ENCODE data around the gene MMP25. TPM values are rescaled to one million over a fixed set of nuclear protein-coding genes. Genes with fewer than 3 reads are reported as not detected.
"Not testable (repeated sequence)": the region's sequence is repeated elsewhere in the genome, so short reads cannot be mapped to it uniquely, and the experiment has no call there.

MMP25 gene
- polyA plus RNA-seq, 1 donor (not counting 4 experiments of a cell fraction or from before 2014, with no cell fraction given): 0.09 TPM

DNA sequence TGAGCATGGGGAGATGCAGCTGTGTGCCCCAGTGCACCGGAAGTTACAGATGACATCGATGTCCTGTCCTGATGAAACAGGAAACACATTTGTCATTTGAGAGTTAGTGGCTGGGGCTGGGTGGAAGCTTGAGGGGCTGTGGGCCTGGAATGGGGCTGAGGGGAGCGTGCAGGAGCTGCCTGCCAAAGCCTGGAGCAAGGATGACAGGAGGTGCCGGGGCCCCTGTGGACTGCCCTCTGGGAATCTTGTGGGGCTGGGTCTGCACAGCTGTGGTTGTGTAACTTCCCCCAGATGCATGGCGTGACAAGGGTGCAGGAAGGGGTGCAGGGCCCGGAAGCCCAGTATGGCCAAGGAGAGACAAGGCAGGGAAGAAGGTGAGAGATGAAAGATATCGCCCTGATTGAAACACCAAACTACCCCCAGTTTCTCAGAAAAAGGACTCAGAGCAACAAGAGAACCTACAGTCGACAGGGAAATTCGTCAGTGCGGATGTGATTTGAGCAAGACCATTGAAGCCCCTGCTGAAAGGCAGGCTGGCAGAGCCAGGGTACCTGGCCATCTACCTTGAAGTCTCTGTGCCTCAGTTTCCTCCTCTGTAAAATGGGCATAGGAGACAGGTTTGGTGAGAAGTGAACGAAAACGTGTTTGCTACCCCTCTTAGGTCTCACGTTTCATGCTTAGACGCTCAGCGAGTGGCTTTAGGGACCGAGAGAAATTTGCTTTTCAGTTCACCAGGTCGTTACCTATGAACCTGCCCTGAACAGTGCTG lies 8.8 kb downstream of the MMP25 start:
- Histone ChIP-seq H3K27me3 (ENCODE audit: control insufficient read depth, extremely low read depth, insufficient read depth, low read length) (peaks cover 2% of the 10 kb centered on the region), H3K27ac (ENCODE audit: control insufficient read depth, insufficient read depth, low read length) (no peak overlapping the region), H3K9me3 (ENCODE audit: control insufficient read depth, low read depth, low read length) (no peaks in the 10 kb centered on the region), H3K9me1 (ENCODE audit: control insufficient read depth, extremely low read depth, insufficient read depth, low read length) (no peaks in the 10 kb centered on the region), H2AFZ (ENCODE audit: control insufficient read depth, low read length) (no peak overlapping the region), H3K79me2 (ENCODE audit: control insufficient read depth, insufficient read depth, low read length) (no peaks in the 10 kb centered on the region), H3K4me2 (ENCODE audit: control insufficient read depth, extremely low read depth, insufficient read depth, low read depth, low read length) (no peak overlapping the region), H3K4me1 (ENCODE audit: control insufficient read depth, extremely low read depth, insufficient read depth, low read length) (peaks cover 8% of the 10 kb centered on the region), H3K36me3 (ENCODE audit: control insufficient read depth in 2 of 2, extremely low read depth in 1 of 2, insufficient read depth in 2 of 2, low read length in 2 of 2) (peaks cover 0 to 6% of the 10 kb centered on the region in 2 experiments), H4K20me1 (ENCODE audit: control insufficient read depth, extremely low read depth, insufficient read depth, low read length) (no peaks in the 10 kb centered on the region), H3K4me3 (ENCODE audit: control insufficient read depth in 2 of 3, extremely low read depth in 1 of 3, insufficient read depth in 2 of 3, low read depth in 1 of 3, low read length in 3 of 3) (no peak overlapping the region), H3K9ac (ENCODE audit: control insufficient read depth, extremely low read depth, insufficient read depth, low read length) (no peak overlapping the region)
- dilution Hi-C loops (cut with MboI; ENCODE audit: extremely low pct_ligation_motif_present, low sequenced_read_pairs): no loop called here
- DNase-seq (ENCODE audit: low read depth, low spot score): no peak
- FAIRE-seq: no peak
- TF ChIP-seq EZH2 (IDR thresholded peaks at IDR 0.05; ENCODE audit: low read length): no peak
- TF ChIP-seq, protein P1, sequence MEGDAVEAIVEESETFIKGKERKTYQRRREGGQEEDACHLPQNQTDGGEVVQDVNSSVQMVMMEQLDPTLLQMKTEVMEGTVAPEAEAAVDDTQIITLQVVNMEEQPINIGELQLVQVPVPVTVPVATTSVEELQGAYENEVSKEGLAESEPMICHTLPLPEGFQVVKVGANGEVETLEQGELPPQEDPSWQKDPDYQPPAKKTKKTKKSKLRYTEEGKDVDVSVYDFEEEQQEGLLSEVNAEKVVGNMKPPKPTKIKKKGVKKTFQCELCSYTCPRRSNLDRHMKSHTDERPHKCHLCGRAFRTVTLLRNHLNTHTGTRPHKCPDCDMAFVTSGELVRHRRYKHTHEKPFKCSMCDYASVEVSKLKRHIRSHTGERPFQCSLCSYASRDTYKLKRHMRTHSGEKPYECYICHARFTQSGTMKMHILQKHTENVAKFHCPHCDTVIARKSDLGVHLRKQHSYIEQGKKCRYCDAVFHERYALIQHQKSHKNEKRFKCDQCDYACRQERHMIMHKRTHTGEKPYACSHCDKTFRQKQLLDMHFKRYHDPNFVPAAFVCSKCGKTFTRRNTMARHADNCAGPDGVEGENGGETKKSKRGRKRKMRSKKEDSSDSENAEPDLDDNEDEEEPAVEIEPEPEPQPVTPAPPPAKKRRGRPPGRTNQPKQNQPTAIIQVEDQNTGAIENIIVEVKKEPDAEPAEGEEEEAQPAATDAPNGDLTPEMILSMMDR (optimal IDR thresholded peaks at IDR 0.05 in 1 of 3, IDR thresholded peaks at IDR 0.05 in 1 of 3, conservative IDR thresholded peaks at IDR 0.05 in 1 of 3; ENCODE audit: extremely low read depth in 1 of 3, insufficient read depth in 2 of 3, low read length in 3 of 3): no peak

DNA sequence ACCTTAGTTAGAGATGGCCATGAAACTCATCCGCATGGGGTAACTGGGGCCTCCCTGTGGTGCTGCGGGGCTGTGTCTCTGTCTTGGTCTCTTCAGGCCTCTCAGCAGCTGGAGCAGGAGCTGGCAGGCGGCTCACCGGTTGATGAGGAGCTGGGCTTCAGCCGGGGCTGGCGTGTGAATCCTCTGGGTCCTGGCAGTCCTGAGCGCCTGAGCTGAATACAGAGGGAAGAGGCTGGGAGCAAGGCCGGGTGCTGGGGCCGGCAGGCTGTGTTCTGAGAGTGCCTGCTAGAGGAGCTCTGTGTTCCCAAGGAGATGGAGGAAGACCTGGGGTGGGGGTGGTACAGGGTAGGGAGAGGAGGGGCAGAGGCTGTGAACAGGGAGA lies 9.4 kb downstream of the MMP25 start:
- dilution Hi-C loops (cut with MboI; ENCODE audit: extremely low pct_ligation_motif_present, low sequenced_read_pairs); H3K9me1 ChIP-seq (ENCODE audit: control insufficient read depth, extremely low read depth, insufficient read depth, low read length); H3K27me3 ChIP-seq (ENCODE audit: control insufficient read depth, extremely low read depth, insufficient read depth, low read length); H3K4me3 ChIP-seq (ENCODE audit: control insufficient read depth in 2 of 3, extremely low read depth in 1 of 3, insufficient read depth in 2 of 3, low read depth in 1 of 3, low read length in 3 of 3); H3K9me3 ChIP-seq (ENCODE audit: control insufficient read depth, low read depth, low read length); H4K20me1 ChIP-seq (ENCODE audit: control insufficient read depth, extremely low read depth, insufficient read depth, low read length); H3K9ac ChIP-seq (ENCODE audit: control insufficient read depth, extremely low read depth, insufficient read depth, low read length); H3K4me2 ChIP-seq (ENCODE audit: control insufficient read depth, extremely low read depth, insufficient read depth, low read depth, low read length); DNase-seq (ENCODE audit: low read depth, low spot score); H2AFZ ChIP-seq (ENCODE audit: control insufficient read depth, low read length); H3K27ac ChIP-seq (ENCODE audit: control insufficient read depth, insufficient read depth, low read length); H3K4me1 ChIP-seq (ENCODE audit: control insufficient read depth, extremely low read depth, insufficient read depth, low read length); H3K79me2 ChIP-seq (ENCODE audit: control insufficient read depth, insufficient read depth, low read length); H3K36me3 ChIP-seq (ENCODE audit: control insufficient read depth in 2 of 2, extremely low read depth in 1 of 2, insufficient read depth in 2 of 2, low read length in 2 of 2); FAIRE-seq: not testable (repeated sequence)

All from keratinocyte (primary cell).